Vagina (tissue), 2 donors: ENCODE data around the gene RIN2. TPM values are rescaled to one million over a fixed set of nuclear protein-coding genes. Genes with fewer than 3 reads are reported as not detected.

ENCODE experiments used
- DNase-seq, 2 donors: peaks; one replicate each; pipeline ENCODE4 v3.0.0-alpha.2; 2017; ENCODE audit errors: extremely low spot score in 2 of 2
- H3K27ac ChIP-seq: fragments of 200-600 bp; sonication (generic); one replicate; pipeline ENCODE4 v1.5.1; 2019
- H3K27me3 ChIP-seq: fragments of 200-600 bp; sonication (generic); one replicate; pipeline ENCODE4 v1.5.1; 2019
- H3K36me3 ChIP-seq, 2 donors: fragments of 200-600 bp; sonication (generic); one replicate each; pipeline ENCODE4 v1.5.1; 2017 to 2019
- H3K4me1 ChIP-seq: fragments of 200-600 bp; sonication (generic); one replicate; pipeline ENCODE4 v1.5.1; 2019
- H3K4me3 ChIP-seq, 2 donors: fragments of 200-600 bp; sonication (generic); 1 replicate in 1 of 2; 2 replicates in 1 of 2; pipeline ENCODE4 v1.5.1; 2016 to 2019
- H3K9me3 ChIP-seq: fragments of 200-600 bp; sonication (generic); one replicate; pipeline ENCODE4 v1.5.1; 2019
- POLR2A ChIP-seq, 2 donors: fragments of 450-650 bp; IDR thresholded peaks; one replicate each; pipeline ENCODE4 v1.6.1; 2017; ENCODE audit warnings: antibody characterized with exemption in 2 of 2, mild to moderate bottlenecking in 2 of 2, moderate library complexity in 2 of 2
- POLR2AphosphoS5 ChIP-seq, 2 donors: sonication (generic); formaldehyde crosslinking; IDR thresholded peaks; one replicate each; pipeline ENCODE4 v1.9.0; 2017; ENCODE audit warnings: antibody characterized with exemption in 2 of 2, mild to moderate bottlenecking in 2 of 2, low read depth in 1 of 2; ENCODE audit not compliant: insufficient read depth in 1 of 2
- intact Hi-C: fragments of 100-400 bp; cut with DNase I; formaldehyde crosslinking; loops from one replicate; pipeline ENCODE4 v1.15.1; 2023
- total RNA-seq: library from RNA; depleted of rRNA; stranded (reverse); fragments of >200 nt; gene quantifications from one replicate; pipeline ENCODE4 v1.2.3, GENCODE V29; 2016
- TF ChIP-seq, protein P1 (sequence below), 3 experiments: fragments of 450-650 bp in 2 of 3; fragments of 200-600 bp in 1 of 3; sonication (generic) in 1 of 3; IDR thresholded peaks; one replicate each; pipeline ENCODE4 v1.5.1; 2017 to 2019; ENCODE audit warnings: antibody characterized with exemption in 3 of 3, mild to moderate bottlenecking in 2 of 3, moderate library complexity in 2 of 3

Gene RIN2
- total RNA-seq, 1 donor from 2014 or later, result 86.9 TPM

DNA sequence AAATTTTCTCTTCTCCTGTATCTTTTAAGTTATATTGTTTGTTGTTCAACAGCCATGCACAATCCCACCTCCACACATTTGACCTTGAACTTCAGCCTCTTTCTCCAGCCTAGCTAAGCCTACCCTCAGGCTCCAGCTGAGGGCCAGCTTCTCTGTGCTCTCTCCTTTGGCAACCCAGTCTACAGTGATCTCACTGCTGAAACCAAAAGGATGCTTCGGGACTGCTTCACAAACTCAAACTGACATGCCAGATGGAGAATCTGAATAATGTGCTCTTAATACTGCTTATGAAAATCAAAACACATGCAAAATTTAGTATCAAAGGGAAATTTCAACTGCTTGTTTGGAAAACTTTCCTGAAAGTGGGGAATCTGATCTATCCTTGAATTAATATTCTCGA is 16.1 kb upstream of the RIN2 start:
- Histone ChIP-seq H3K4me1 (peaks cover 12% of the 10 kb centered on the region), H3K27me3 (no peaks in the 10 kb centered on the region), H3K9me3 (no peaks in the 10 kb centered on the region), H3K36me3 (no peaks in the 10 kb centered on the region), H3K27ac (no peak overlapping the region), H3K4me3 (no peak overlapping the region)
- peak in 1 of 2 donors; percentile 56 for DNase-seq
- TF ChIP-seq, protein P1, sequence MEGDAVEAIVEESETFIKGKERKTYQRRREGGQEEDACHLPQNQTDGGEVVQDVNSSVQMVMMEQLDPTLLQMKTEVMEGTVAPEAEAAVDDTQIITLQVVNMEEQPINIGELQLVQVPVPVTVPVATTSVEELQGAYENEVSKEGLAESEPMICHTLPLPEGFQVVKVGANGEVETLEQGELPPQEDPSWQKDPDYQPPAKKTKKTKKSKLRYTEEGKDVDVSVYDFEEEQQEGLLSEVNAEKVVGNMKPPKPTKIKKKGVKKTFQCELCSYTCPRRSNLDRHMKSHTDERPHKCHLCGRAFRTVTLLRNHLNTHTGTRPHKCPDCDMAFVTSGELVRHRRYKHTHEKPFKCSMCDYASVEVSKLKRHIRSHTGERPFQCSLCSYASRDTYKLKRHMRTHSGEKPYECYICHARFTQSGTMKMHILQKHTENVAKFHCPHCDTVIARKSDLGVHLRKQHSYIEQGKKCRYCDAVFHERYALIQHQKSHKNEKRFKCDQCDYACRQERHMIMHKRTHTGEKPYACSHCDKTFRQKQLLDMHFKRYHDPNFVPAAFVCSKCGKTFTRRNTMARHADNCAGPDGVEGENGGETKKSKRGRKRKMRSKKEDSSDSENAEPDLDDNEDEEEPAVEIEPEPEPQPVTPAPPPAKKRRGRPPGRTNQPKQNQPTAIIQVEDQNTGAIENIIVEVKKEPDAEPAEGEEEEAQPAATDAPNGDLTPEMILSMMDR (IDR thresholded peaks at IDR 0.05), result no peak
- TF ChIP-seq POLR2A (IDR thresholded peaks at IDR 0.05) (no peak), POLR2AphosphoS5 (IDR thresholded peaks at IDR 0.05; ENCODE audit: insufficient read depth in 1 of 2, low read depth in 1 of 2) (no peak)
- intact Hi-C loops, result no loop called here

- intact Hi-C loops, result no loop called here
- Histone ChIP-seq H3K27me3 (no peaks in the 10 kb centered on the region), H3K4me3 (no peak overlapping the region), H3K4me1 (peaks cover 5% of the 10 kb centered on the region), H3K36me3 (no peaks in the 10 kb centered on the region), H3K9me3 (no peaks in the 10 kb centered on the region), H3K27ac (no peak overlapping the region)
- peak in 1 of 2 donors; percentile 60 for DNase-seq
- TF ChIP-seq POLR2AphosphoS5 (IDR thresholded peaks at IDR 0.05; ENCODE audit: insufficient read depth in 1 of 2, low read depth in 1 of 2) (no peak), POLR2A (IDR thresholded peaks at IDR 0.05) (no peak)
- TF ChIP-seq, protein P1 (IDR thresholded peaks at IDR 0.05), result no peak
Measured at GRCh38 chr20:19742974-19743639, 15.0 kb upstream of the RIN2 start.

GRCh38 chr20:19743640-19743995 is 14.4 kb upstream of the RIN2 start:
- no peaks in the 10 kb centered on the region for H3K36me3 ChIP-seq
- no peak for DNase-seq
- no peaks in the 10 kb centered on the region for H3K27me3 ChIP-seq
- no peak overlapping the region for H3K27ac ChIP-seq
- TF ChIP-seq POLR2AphosphoS5 (IDR thresholded peaks at IDR 0.05; ENCODE audit: insufficient read depth in 1 of 2, low read depth in 1 of 2), result no peak
- no peak for TF ChIP-seq POLR2A (IDR thresholded peaks at IDR 0.05)
- TF ChIP-seq, protein P1 (IDR thresholded peaks at IDR 0.05), result no peak
- peaks cover 5% of the 10 kb centered on the region for H3K4me1 ChIP-seq
- H3K9me3 ChIP-seq, result no peaks in the 10 kb centered on the region
- no peak overlapping the region for H3K4me3 ChIP-seq
- intact Hi-C loops, result no loop called here

DNA sequence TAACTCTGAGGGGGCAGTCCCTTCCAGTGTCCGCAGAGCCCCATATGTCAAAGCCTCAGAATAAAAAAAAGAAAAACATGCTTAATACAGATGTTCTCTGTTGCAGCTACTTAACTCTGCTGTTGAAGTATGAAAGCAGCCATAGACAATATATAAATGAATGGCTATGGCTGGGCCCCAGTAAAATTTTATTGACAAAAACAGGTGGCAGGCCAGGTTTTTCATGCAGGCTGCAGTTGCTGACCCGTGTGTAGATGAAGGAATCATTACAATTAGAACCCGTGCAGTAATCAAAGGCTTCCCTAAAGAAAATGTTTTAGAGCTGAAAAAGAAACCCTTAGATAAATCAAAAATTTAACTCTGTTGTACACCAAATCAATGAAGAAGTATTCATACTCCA is 13.0 kb upstream of the RIN2 start:
- H3K27me3 ChIP-seq, result no peaks in the 10 kb centered on the region
- TF ChIP-seq POLR2A (IDR thresholded peaks at IDR 0.05) (no peak), POLR2AphosphoS5 (IDR thresholded peaks at IDR 0.05; ENCODE audit: insufficient read depth in 1 of 2, low read depth in 1 of 2) (no peak)
- TF ChIP-seq, protein P1 (IDR thresholded peaks at IDR 0.05), result no peak
- H3K27ac ChIP-seq, result no peak overlapping the region
- intact Hi-C loops, result no loop called here
- no peak for DNase-seq
- H3K36me3 ChIP-seq, result no peaks in the 10 kb centered on the region
- H3K4me3 ChIP-seq, result no peak overlapping the region
- peaks cover 6% of the 10 kb centered on the region for H3K4me1 ChIP-seq
- no peaks in the 10 kb centered on the region for H3K9me3 ChIP-seq

GRCh38 chr20:19745584-19745983 is 12.5 kb upstream of the RIN2 start:
- no peaks in the 10 kb centered on the region for H3K36me3 ChIP-seq
- intact Hi-C loops, result no loop called here
- no peak for DNase-seq
- TF ChIP-seq, protein P1 (IDR thresholded peaks at IDR 0.05), result no peak
- TF ChIP-seq POLR2A (IDR thresholded peaks at IDR 0.05) (no peak), POLR2AphosphoS5 (IDR thresholded peaks at IDR 0.05; ENCODE audit: insufficient read depth in 1 of 2, low read depth in 1 of 2) (no peak)
- no peaks in the 10 kb centered on the region for H3K9me3 ChIP-seq
- H3K4me3 ChIP-seq, result no peak overlapping the region
- H3K27ac ChIP-seq, result no peak overlapping the region
- peaks cover 9% of the 10 kb centered on the region for H3K4me1 ChIP-seq
- H3K27me3 ChIP-seq, result no peaks in the 10 kb centered on the region
